Tibial artery (tissue), 4 donors: ENCODE data around the gene POLE.

Experiments
- DNase-seq, 2 donors: peaks; one replicate each; pipeline ENCODE4 v3.0.0-alpha.2; 2019
- H3K27ac ChIP-seq, 2 donors: fragments of 200-600 bp; sonication (generic) in 1 of 2; 1 replicate in 1 of 2; 2 replicates in 1 of 2; pipeline ENCODE4 v1.5.1; 2018 to 2019; ENCODE audit warnings: mild to moderate bottlenecking in 1 of 2
- H3K27me3 ChIP-seq, 2 donors: fragments of 200-600 bp; sonication (generic) in 1 of 2; one replicate each; pipeline versions ENCODE4 v1.5.1 to v1.6.0; 2016 to 2019
- H3K36me3 ChIP-seq, 3 donors: fragments of 200-600 bp; sonication (generic) in 2 of 3; one replicate each; pipeline ENCODE4 v1.5.1; 2016 to 2019; ENCODE audit warnings: mild to moderate bottlenecking in 2 of 3
- H3K4me1 ChIP-seq, 4 donors: fragments of 200-600 bp; sonication (generic) in 2 of 4; 1 replicate in 3 of 4; 2 replicates in 1 of 4; pipeline ENCODE4 v1.5.1; 2016 to 2019
- H3K4me3 ChIP-seq, 2 donors: fragments of 200-600 bp; sonication (generic) in 1 of 2; 1 replicate in 1 of 2; 2 replicates in 1 of 2; pipeline ENCODE4 v1.5.1; 2018 to 2019; ENCODE audit warnings: mild to moderate bottlenecking in 2 of 2
- H3K9me3 ChIP-seq, 3 donors: fragments of 200-600 bp; sonication (generic) in 1 of 3; one replicate each; pipeline ENCODE4 v1.5.1; 2016 to 2019
- intact Hi-C: fragments of 100-400 bp; cut with DNase I; formaldehyde crosslinking; loops from one replicate; pipeline ENCODE4 v1.15.0; 2023; ENCODE audit warnings: low total_unique reads
- TF ChIP-seq, protein P1 (sequence below), 2 experiments: fragments of 200-600 bp in 1 of 2; fragments of 450-650 bp in 1 of 2; IDR thresholded peaks; one replicate each; pipeline ENCODE4 v1.5.1; 2017 to 2019; ENCODE audit warnings: antibody characterized with exemption in 2 of 2, mild to moderate bottlenecking in 1 of 2, moderate library complexity in 1 of 2

POLE gene

DNA sequence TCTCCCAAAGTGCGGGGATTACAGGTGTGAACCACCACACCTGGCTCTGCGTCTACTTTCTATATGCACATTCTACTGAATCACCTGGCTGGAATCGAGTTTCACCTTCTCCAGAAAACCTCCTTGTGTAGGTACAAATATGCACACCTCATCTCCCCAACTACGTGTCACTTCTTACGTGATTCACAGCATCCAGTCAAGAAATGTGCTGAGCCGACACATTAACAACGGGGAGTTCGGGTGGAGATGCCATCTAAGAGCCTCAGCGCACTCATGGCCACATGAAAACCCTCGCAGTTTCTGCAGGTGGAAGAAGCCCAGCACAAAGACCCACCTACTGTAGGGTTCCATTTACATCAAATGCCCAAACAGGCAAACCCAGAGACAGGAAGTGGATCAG lies 39.3 kb downstream of the POLE start:
- Histone ChIP-seq H3K36me3 (peaks cover 51 to 92% (median 52%) of the 10 kb centered on the region in 3 donors), H3K4me3 (no peak overlapping the region), H3K4me1 (no peaks in the 10 kb centered on the region), H3K9me3 (no peaks in the 10 kb centered on the region), H3K27ac (no peak overlapping the region), H3K27me3 (no peaks in the 10 kb centered on the region)
- TF ChIP-seq, protein P1, sequence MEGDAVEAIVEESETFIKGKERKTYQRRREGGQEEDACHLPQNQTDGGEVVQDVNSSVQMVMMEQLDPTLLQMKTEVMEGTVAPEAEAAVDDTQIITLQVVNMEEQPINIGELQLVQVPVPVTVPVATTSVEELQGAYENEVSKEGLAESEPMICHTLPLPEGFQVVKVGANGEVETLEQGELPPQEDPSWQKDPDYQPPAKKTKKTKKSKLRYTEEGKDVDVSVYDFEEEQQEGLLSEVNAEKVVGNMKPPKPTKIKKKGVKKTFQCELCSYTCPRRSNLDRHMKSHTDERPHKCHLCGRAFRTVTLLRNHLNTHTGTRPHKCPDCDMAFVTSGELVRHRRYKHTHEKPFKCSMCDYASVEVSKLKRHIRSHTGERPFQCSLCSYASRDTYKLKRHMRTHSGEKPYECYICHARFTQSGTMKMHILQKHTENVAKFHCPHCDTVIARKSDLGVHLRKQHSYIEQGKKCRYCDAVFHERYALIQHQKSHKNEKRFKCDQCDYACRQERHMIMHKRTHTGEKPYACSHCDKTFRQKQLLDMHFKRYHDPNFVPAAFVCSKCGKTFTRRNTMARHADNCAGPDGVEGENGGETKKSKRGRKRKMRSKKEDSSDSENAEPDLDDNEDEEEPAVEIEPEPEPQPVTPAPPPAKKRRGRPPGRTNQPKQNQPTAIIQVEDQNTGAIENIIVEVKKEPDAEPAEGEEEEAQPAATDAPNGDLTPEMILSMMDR (IDR thresholded peaks at IDR 0.05) = no peak
- no peak for DNase-seq
- intact Hi-C loops = no loop called here

GRCh38 chr12:132646850-132647249 lies 40.3 kb downstream of the POLE start:
- intact Hi-C loops = no loop called here
- TF ChIP-seq, protein P1 (IDR thresholded peaks at IDR 0.05) = no peak

DNA sequence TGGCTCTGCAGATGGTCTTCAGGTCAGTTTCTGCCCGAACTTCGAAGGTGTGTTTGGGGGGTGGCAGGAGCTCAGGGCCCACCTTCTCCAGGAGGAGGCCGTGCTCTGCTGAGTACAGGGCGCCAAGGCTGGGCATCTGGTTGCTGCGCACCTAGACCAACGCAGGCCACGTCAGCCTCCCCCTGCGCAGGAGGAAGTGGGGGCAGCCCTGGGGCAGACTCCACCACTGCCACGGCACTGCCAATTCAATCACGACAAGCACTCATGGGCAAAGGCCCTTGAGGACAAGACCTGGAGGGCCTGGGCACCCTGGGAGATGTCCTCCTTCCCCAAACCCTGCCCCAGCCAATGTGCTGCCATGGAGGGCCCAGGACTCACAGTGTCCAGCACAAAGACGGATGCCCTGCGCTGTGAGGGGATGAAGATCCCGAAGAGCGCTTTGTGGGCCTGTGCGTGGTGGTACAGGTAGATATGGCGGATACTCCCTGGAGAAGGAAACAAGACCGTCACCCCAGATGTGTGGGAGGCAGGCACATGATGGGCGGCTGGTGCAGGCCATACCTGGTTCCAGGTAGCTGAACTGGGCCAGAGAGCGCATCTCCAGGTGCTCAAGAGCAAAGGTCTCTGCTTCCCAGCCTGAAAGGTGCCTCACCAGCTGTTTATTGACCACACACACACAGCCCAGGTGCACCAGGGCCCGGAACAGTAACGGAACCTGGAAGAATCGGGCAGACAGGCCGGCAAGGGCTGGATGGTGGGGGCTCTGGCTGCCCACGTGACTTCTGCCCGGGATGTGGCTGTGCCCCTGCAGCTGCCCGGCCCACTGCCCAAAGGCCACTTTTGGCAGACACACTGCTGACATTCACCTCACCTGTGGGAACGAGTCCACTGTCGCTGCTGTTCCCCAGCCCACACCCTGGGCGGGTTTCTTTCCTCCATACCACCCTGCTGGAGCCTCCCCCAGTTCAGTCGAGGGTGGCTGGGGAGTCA lies 44.0 kb downstream of the POLE start:
- no peaks in the 10 kb centered on the region for H3K27me3 ChIP-seq
- intact Hi-C loops = no loop called here
- H3K4me3 ChIP-seq = no peak overlapping the region
- TF ChIP-seq, protein P1 (IDR thresholded peaks at IDR 0.05) = no peak
- H3K4me1 ChIP-seq = no peaks in the 10 kb centered on the region
- no peaks in the 10 kb centered on the region for H3K9me3 ChIP-seq
- H3K36me3 ChIP-seq = peaks cover 60 to 95% (median 65%) of the 10 kb centered on the region in 3 donors
- peak in 1 of 2 donors; percentile 59 for DNase-seq
- no peak overlapping the region for H3K27ac ChIP-seq

More at GRCh38 chr12:132646850-132647249, 40.3 kb downstream of the POLE start:
- no peaks in the 10 kb centered on the region for H3K4me1 ChIP-seq
- no peaks in the 10 kb centered on the region for H3K9me3 ChIP-seq
- H3K27me3 ChIP-seq = no peaks in the 10 kb centered on the region
- no peak for DNase-seq
- no peak overlapping the region for H3K27ac ChIP-seq
- H3K4me3 ChIP-seq = no peak overlapping the region
- peaks cover 61 to 92% (median 61%) of the 10 kb centered on the region in 3 donors for H3K36me3 ChIP-seq

DNA sequence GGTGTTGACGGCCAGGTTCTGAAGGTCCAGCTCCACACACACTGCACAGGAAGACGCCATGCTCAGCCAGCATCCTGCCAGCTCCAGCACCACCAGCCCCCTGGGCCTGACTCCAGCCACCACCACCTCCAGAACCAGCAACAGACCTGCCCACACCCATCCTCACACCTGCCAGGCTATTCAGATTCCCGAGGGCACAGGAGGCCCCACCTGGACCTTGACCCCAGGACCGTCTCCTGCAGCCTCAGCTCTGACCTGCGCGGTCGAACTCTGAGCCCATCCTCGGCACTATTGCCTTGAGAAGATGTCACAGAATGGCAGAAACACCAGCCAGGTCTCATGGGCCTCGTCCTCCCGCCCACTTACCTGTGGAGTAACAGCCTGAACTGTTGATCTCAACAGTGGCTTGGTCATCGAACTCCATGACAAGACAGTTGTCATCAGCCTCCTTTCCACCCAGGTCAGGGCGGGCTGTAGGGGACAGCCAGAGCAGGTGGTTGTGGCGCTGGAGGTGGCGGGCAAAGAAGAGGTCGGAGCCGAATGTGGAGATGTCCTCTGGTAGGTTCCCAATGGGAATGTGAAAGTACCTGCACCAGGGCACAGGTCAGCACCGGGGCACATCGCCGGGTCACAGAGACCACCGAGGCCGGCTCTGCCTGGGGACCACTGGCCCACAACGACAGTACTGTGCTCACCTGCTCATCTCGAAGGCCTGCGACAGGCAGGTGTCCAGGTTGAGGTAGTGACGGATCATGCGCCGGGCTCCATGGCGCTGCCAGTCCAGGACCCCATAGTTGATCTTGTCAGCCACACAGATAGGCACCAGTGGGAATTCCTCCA lies 45.1 kb downstream of the POLE start:
- H3K4me1 ChIP-seq = no peaks in the 10 kb centered on the region

DNA sequence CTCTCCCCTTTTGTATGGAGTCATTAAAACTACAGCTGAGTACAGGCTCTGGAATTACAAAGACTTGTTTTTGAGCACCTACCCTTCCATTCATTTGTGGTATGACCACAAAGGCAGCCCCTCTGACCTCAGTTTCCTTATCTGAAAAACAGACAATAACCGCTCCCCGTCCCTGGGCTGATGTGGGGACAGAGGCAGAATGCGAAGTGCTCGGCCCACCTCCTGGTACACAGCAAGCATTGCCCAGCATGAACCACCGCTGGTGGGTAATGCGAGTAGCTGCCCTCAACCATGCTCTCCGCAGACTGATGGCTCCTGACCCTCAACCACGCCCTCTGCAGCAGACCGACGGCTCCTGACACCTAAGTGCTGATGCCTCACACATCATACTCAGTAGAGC lies 46.2 kb downstream of the POLE start:
- TF ChIP-seq, protein P1 (IDR thresholded peaks at IDR 0.05) = no peak
- peak in 1 of 2 donors; percentile 38 for DNase-seq
- intact Hi-C loops = no loop called here
- Histone ChIP-seq H3K4me3 (no peak overlapping the region), H3K9me3 (no peaks in the 10 kb centered on the region), H3K27me3 (no peaks in the 10 kb centered on the region), H3K4me1 (no peaks in the 10 kb centered on the region), H3K36me3 (peaks cover 58 to 95% (median 65%) of the 10 kb centered on the region in 3 donors), H3K27ac (no peak overlapping the region)

More for the DNA sequence above, 45.1 kb downstream of the POLE start:
- peak in 1 of 2 donors; percentile 57 for DNase-seq
- Histone ChIP-seq H3K9me3 (no peaks in the 10 kb centered on the region), H3K27me3 (no peaks in the 10 kb centered on the region), H3K4me3 (no peak overlapping the region), H3K36me3 (peaks cover 62 to 95% (median 66%) of the 10 kb centered on the region in 3 donors), H3K27ac (no peak overlapping the region)
- intact Hi-C loops = no loop called here
- TF ChIP-seq, protein P1 (IDR thresholded peaks at IDR 0.05) = no peak
